K562 (cell line): Measurements from ENCODE around the gene MAP3K6. TPM values are rescaled to one million over a fixed set of nuclear protein-coding genes. Genes with fewer than 3 reads are reported as not detected.
A peak's percentile ranks its signal among the peaks of the same experiment; 100 is the strongest.

ENCODE experiments used
- BMI1 ChIP-seq: fragments of 150-350 bp; IDR thresholded peaks from 2 replicates; pipeline ENCODE4 v1.6.1; 2014; ENCODE audit warnings: low read length
- BRD9 ChIP-seq: fragments of 450-650 bp; IDR thresholded peaks from 2 replicates; pipeline ENCODE4 v1.6.1; 2018; ENCODE audit warnings: low read depth; ENCODE audit not compliant: partially characterized antibody
- E2F3 ChIP-seq: fragments of 250-450 bp; sonication (Bioruptor Pico); IDR thresholded peaks from 2 replicates; pipeline ENCODE4 v1.4.0; 2020; ENCODE audit warnings: mild to moderate bottlenecking
- HDAC2 ChIP-seq: fragments of 450-650 bp; IDR thresholded peaks from 2 replicates; pipeline ENCODE4 v1.6.1; 2016; ENCODE audit warnings: mild to moderate bottlenecking
- HDAC6 ChIP-seq: IDR thresholded peaks from 2 replicates; pipeline ENCODE4 v1.6.1; 2012; ENCODE audit warnings: low read depth, mild to moderate bottlenecking, control low read depth, inconsistent platforms, low read length, moderate library complexity
- IFI16 ChIP-seq: fragments of 250-450 bp; sonication (Bioruptor Pico); IDR thresholded peaks from 2 replicates; pipeline ENCODE4 v2.1.2; 2022; ENCODE audit warnings: mild to moderate bottlenecking, inconsistent platforms
- SAFB2 ChIP-seq: fragments of 200-400 bp; formaldehyde crosslinking; IDR thresholded peaks from 2 replicates; pipeline ENCODE4 v1.6.1; 2018; ENCODE audit warnings: borderline replicate concordance, low read length, low read depth, moderate library complexity; ENCODE audit not compliant: severe bottlenecking
- SETDB1 ChIP-seq: IDR thresholded peaks from one replicate; pipeline ENCODE4 v1.6.1; 2012; ENCODE audit warnings: low read length, control low read depth, inconsistent platforms
- SRSF3 ChIP-seq: fragments of 200-400 bp; formaldehyde crosslinking; IDR thresholded peaks from 2 replicates; pipeline ENCODE4 v1.6.1; 2016; ENCODE audit warnings: mild to moderate bottlenecking, low read length, moderate library complexity; ENCODE audit not compliant: insufficient read depth
- YY1 ChIP-seq, 3 experiments: IDR thresholded peaks; 2 replicates each; pipeline ENCODE4 v1.6.1; 2011; ENCODE audit warnings: low read length in 2 of 3, mild to moderate bottlenecking in 2 of 3, moderate library complexity in 2 of 3, borderline replicate concordance in 1 of 3, control low read depth in 1 of 3, low read depth in 1 of 3; ENCODE audit not compliant: insufficient read depth in 3 of 3, insufficient replicate concordance in 2 of 3, control insufficient read depth in 1 of 3, insufficient read length in 1 of 3; ENCODE audit errors: extremely low read depth in 1 of 3
- ZKSCAN3 ChIP-seq: fragments of 250-450 bp; sonication (Bioruptor Pico); IDR thresholded peaks from 2 replicates; pipeline ENCODE4 v1.4.0; 2020
- ZNF589 ChIP-seq: fragments of 200-800 bp; sonication (Bioruptor generic); IDR thresholded peaks from 2 replicates; pipeline ENCODE4 v1.6.1; 2016; ENCODE audit warnings: low read depth, missing genetic modification characterization, missing compliant biosample characterization
- polyA plus RNA-seq, 8 experiments: library from polyadenylated mRNA; depleted of rRNA in 4 of 8; stranded (reverse) in 5 of 8; unstranded in 3 of 8; fragments of >200 nt; fragmentation: Nextera tagmentation in 2 of 8; fragmentation: Illumina TruSeq in 1 of 8; extraction: Ambion mirVana in 2 of 8; extraction: Trizol in 1 of 8; gene quantifications; 2 replicates each; pipeline versions ENCODE4 v1.2.1 to v1.2.3, GENCODE V29; 2011 to 2014; ENCODE audit warnings: inconsistent platforms in 1 of 8, missing spikeins in 1 of 8
- total RNA-seq, 7 experiments: library from RNA; depleted of rRNA in 6 of 7; stranded (reverse); fragments of >200 nt in 6 of 7; fragmentation: Illumina TruSeq in 2 of 7; extraction: Trizol in 2 of 7; gene quantifications; 2 replicates each; pipeline versions ENCODE4 v1.2.1 to v1.2.3, GENCODE V29; 2011 to 2021; ENCODE audit warnings: low replicate concordance in 1 of 7
- TF ChIP-seq, protein P1 (sequence below), 2 experiments: IDR thresholded peaks; 2 replicates each; pipeline ENCODE4 v1.6.1; 2012; ENCODE audit warnings: improper control_type of control experiment in 2 of 2, low read depth in 2 of 2, low read length in 2 of 2, borderline replicate concordance in 1 of 2
- TF ChIP-seq, protein P2 (sequence below): fragments of 250-450 bp; sonication (Bioruptor Pico); IDR thresholded peaks from 2 replicates; pipeline ENCODE4 v1.5.1; 2021; ENCODE audit warnings: mild to moderate bottlenecking
- TF ChIP-seq, protein P3 (sequence below): sonication (generic); formaldehyde crosslinking; IDR thresholded peaks from 2 replicates; pipeline ENCODE4 v1.8.1; 2023; ENCODE audit warnings: mild to moderate bottlenecking, missing genetic modification reagents
- TF ChIP-seq, protein P4 (sequence below): fragments of 250-450 bp; sonication (Bioruptor Pico); IDR thresholded peaks from 2 replicates; pipeline ENCODE4 v1.5.0; 2022; ENCODE audit warnings: mild to moderate bottlenecking

Gene MAP3K6
- total and polyA plus RNA-seq, 9 of the 15 experiments (the other 6 are each of a cell fraction or from before 2014, with no cell fraction given), result 0.99 to 21.9 (median 7.0) TPM

DNA sequence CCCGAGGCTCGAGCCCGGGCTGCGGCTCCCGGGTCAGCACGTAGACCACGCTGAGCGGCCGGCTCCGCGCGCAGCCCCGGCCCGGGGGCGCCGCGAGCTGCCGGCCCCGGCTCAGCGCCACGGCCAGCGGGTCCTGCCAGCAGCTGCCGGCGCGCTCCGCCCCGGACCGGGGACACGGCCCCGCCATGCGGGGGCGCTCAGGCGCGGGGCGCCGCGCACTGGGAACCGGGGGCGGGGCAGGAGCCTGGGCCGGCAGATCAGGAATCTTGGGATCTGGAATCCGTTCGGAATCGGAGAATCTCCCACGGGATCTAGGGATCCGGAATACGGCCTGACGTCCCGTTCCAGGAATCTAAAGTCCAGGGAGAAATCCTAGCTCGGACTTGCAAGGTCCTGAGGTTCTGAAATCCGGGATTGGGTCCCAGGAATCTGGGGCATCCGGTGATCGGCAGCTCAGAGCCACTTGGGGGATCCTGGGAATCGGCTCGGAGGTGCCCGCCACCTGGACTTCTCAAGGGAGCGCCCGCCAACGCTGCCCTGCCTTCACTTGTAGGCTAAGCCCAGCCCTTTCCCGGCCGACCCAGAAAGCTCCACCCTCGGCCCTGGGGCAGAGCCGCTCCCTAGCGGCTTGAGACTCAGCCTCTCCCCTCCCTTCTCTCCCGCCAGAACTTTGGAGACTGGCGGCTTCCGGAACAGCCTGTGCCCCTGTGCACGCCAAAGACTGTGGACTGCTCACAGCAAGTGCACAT lies at the start of gene MAP3K6 (continued):
- TF ChIP-seq, protein P1, sequence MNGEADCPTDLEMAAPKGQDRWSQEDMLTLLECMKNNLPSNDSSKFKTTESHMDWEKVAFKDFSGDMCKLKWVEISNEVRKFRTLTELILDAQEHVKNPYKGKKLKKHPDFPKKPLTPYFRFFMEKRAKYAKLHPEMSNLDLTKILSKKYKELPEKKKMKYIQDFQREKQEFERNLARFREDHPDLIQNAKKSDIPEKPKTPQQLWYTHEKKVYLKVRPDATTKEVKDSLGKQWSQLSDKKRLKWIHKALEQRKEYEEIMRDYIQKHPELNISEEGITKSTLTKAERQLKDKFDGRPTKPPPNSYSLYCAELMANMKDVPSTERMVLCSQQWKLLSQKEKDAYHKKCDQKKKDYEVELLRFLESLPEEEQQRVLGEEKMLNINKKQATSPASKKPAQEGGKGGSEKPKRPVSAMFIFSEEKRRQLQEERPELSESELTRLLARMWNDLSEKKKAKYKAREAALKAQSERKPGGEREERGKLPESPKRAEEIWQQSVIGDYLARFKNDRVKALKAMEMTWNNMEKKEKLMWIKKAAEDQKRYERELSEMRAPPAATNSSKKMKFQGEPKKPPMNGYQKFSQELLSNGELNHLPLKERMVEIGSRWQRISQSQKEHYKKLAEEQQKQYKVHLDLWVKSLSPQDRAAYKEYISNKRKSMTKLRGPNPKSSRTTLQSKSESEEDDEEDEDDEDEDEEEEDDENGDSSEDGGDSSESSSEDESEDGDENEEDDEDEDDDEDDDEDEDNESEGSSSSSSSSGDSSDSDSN (IDR thresholded peaks at IDR 0.05; ENCODE audit: borderline replicate concordance in 1 of 2, low read depth in 2 of 2, low read length in 2 of 2), result peak; percentile 84 to 85
- no peak for TF ChIP-seq SAFB2
- TF ChIP-seq ZNF589, result no peak
- TF ChIP-seq IFI16 (CRISPR knock-in tag), result no peak
- no peak for TF ChIP-seq SRSF3
- TF ChIP-seq SETDB1, result no peak
- TF ChIP-seq BRD9, result peak; percentile 57
- TF ChIP-seq BMI1, result no peak
- TF ChIP-seq E2F3 (CRISPR knock-in tag), result peak; percentile 80
- TF ChIP-seq, protein P2, sequence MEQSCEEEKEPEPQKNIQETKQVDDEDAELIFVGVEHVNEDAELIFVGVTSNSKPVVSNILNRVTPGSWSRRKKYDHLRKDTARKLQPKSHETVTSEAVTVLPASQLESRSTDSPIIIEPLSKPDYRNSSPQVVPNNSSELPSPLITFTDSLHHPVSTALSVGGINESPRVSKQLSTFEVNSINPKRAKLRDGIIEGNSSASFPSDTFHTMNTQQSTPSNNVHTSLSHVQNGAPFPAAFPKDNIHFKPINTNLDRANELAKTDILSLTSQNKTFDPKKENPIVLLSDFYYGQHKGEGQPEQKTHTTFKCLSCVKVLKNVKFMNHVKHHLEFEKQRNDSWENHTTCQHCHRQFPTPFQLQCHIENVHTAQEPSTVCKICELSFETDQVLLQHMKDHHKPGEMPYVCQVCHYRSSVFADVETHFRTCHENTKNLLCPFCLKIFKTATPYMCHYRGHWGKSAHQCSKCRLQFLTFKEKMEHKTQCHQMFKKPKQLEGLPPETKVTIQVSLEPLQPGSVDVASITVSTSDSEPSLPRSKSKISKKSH (CRISPR knock-in tag), result no peak
- no peak for TF ChIP-seq HDAC6
- TF ChIP-seq ZKSCAN3 (CRISPR knock-in tag), result no peak
- 0 out of 2 replicates have a peak, but pooled peaks have one; percentile 68 for TF ChIP-seq HDAC2
- TF ChIP-seq, protein P3, sequence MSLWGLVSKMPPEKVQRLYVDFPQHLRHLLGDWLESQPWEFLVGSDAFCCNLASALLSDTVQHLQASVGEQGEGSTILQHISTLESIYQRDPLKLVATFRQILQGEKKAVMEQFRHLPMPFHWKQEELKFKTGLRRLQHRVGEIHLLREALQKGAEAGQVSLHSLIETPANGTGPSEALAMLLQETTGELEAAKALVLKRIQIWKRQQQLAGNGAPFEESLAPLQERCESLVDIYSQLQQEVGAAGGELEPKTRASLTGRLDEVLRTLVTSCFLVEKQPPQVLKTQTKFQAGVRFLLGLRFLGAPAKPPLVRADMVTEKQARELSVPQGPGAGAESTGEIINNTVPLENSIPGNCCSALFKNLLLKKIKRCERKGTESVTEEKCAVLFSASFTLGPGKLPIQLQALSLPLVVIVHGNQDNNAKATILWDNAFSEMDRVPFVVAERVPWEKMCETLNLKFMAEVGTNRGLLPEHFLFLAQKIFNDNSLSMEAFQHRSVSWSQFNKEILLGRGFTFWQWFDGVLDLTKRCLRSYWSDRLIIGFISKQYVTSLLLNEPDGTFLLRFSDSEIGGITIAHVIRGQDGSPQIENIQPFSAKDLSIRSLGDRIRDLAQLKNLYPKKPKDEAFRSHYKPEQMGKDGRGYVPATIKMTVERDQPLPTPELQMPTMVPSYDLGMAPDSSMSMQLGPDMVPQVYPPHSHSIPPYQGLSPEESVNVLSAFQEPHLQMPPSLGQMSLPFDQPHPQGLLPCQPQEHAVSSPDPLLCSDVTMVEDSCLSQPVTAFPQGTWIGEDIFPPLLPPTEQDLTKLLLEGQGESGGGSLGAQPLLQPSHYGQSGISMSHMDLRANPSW (CRISPR knock-in tag), result peak; percentile 64; the same call in 1 of the 2 replicates
- TF ChIP-seq, protein P4, sequence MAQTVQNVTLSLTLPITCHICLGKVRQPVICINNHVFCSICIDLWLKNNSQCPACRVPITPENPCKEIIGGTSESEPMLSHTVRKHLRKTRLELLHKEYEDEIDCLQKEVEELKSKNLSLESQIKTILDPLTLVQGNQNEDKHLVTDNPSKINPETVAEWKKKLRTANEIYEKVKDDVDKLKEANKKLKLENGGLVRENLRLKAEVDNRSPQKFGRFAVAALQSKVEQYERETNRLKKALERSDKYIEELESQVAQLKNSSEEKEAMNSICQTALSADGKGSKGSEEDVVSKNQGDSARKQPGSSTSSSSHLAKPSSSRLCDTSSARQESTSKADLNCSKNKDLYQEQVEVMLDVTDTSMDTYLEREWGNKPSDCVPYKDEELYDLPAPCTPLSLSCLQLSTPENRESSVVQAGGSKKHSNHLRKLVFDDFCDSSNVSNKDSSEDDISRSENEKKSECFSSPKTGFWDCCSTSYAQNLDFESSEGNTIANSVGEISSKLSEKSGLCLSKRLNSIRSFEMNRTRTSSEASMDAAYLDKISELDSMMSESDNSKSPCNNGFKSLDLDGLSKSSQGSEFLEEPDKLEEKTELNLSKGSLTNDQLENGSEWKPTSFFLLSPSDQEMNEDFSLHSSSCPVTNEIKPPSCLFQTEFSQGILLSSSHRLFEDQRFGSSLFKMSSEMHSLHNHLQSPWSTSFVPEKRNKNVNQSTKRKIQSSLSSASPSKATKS (CRISPR knock-in tag), result no peak
- TF ChIP-seq YY1 (IDR thresholded peaks at IDR 0.05; ENCODE audit: borderline replicate concordance in 1 of 3, control insufficient read depth in 1 of 3, extremely low read depth in 1 of 3, insufficient read depth in 3 of 3, insufficient read length in 1 of 3, insufficient replicate concordance in 2 of 3, low read depth in 1 of 3, low read length in 2 of 3), result peak in 2 of 3 experiments; percentile 80 to 89
